ENCODE results near the gene RRBP1.
"Not testable (repeated sequence)": the region's sequence is repeated elsewhere in the genome, so short reads cannot be mapped to it uniquely, and the experiment has no call there.

The RRBP1 gene

GRCh38 chr20:17708675-17709360, 26.8 kb upstream of the RRBP1 start:
- DNase-seq (ENCODE audit: low read depth), result no peak

GRCh38 chr20:17707951-17708350, 25.9 kb upstream of the RRBP1 start:
- DNase-seq (ENCODE audit: low read depth), result not testable (repeated sequence)

- DNase-seq (ENCODE audit: low read depth), result no peak
Measured at GRCh38 chr20:17706632-17707031, 24.6 kb upstream of the RRBP1 start.

GRCh38 chr20:17705916-17706315, 23.9 kb upstream of the RRBP1 start:
- no peak for DNase-seq (ENCODE audit: low read depth)

GRCh38 chr20:17704589-17705317, 22.7 kb upstream of the RRBP1 start:
- DNase-seq (ENCODE audit: low read depth), result no peak

GRCh38 chr20:17701826-17702225, 19.8 kb upstream of the RRBP1 start:
- no peak for DNase-seq (ENCODE audit: low read depth)

GRCh38 chr20:17700637-17701036, 18.6 kb upstream of the RRBP1 start:
- DNase-seq (ENCODE audit: low read depth), result no peak

- no peak for DNase-seq (ENCODE audit: low read depth)
Measured at GRCh38 chr20:17699931-17700351, 17.9 kb upstream of the RRBP1 start, which contains the start of gene BANF2. BANF2 (plus strand) TSS chr20:17699966; CDS start chr20:17725026, 25,060 bp downstream.

- DNase-seq (ENCODE audit: low read depth), result no peak
Measured at GRCh38 chr20:17698384-17698783, 16.3 kb upstream of the RRBP1 start.

GRCh38 chr20:17697171-17697570, 15.1 kb upstream of the RRBP1 start:
- no peak for DNase-seq (ENCODE audit: low read depth)

- DNase-seq (ENCODE audit: low read depth), result no peak
Measured at GRCh38 chr20:17696287-17696686, 14.2 kb upstream of the RRBP1 start.

- no peak for DNase-seq (ENCODE audit: low read depth)
Measured at GRCh38 chr20:17694767-17695166, 12.7 kb upstream of the RRBP1 start.

GRCh38 chr20:17693444-17694001, 11.5 kb upstream of the RRBP1 start:
- DNase-seq (ENCODE audit: low read depth), result no peak

- no peak for DNase-seq (ENCODE audit: low read depth)
Measured at GRCh38 chr20:17691758-17692157, 9.7 kb upstream of the RRBP1 start.

GRCh38 chr20:17690144-17690543, 8.1 kb upstream of the RRBP1 start:
- no peak for DNase-seq (ENCODE audit: low read depth)

- no peak for DNase-seq (ENCODE audit: low read depth)
Measured at GRCh38 chr20:17688965-17689364, 6.9 kb upstream of the RRBP1 start.

GRCh38 chr20:17687800-17688199, 5.8 kb upstream of the RRBP1 start:
- DNase-seq (ENCODE audit: low read depth), result no peak

- no peak for DNase-seq (ENCODE audit: low read depth)
Measured at GRCh38 chr20:17685168-17685567, 3.1 kb upstream of the RRBP1 start.

GRCh38 chr20:17684077-17684888, 2.2 kb upstream of the RRBP1 start:
- no peak for DNase-seq (ENCODE audit: low read depth)

GRCh38 chr20:17683218-17684076, 1.4 kb upstream of the RRBP1 start:
- no peak for DNase-seq (ENCODE audit: low read depth)

GRCh38 chr20:17682889-17683198, 802 bp upstream of the RRBP1 start:
- no peak for DNase-seq (ENCODE audit: low read depth)

GRCh38 chr20:17681726-17682102, 328 bp downstream of the RRBP1 start:
- DNase-seq (ENCODE audit: low read depth), result no peak
